Vagina (tissue), 2 donors: ENCODE measurements around the gene RHOJ. TPM values are rescaled to one million over a fixed set of nuclear protein-coding genes. Genes with fewer than 3 reads are reported as not detected.
A peak's percentile ranks its signal among the peaks of the same experiment; 100 is the strongest.

ENCODE experiments used
- DNase-seq, 2 donors: peaks; one replicate each; pipeline ENCODE4 v3.0.0-alpha.2; 2017; ENCODE audit errors: extremely low spot score in 2 of 2
- H3K27ac ChIP-seq: fragments of 200-600 bp; sonication (generic); one replicate; pipeline ENCODE4 v1.5.1; 2019
- H3K27me3 ChIP-seq: fragments of 200-600 bp; sonication (generic); one replicate; pipeline ENCODE4 v1.5.1; 2019
- H3K36me3 ChIP-seq, 2 donors: fragments of 200-600 bp; sonication (generic); one replicate each; pipeline ENCODE4 v1.5.1; 2017 to 2019
- H3K4me1 ChIP-seq: fragments of 200-600 bp; sonication (generic); one replicate; pipeline ENCODE4 v1.5.1; 2019
- H3K4me3 ChIP-seq, 2 donors: fragments of 200-600 bp; sonication (generic); 1 replicate in 1 of 2; 2 replicates in 1 of 2; pipeline ENCODE4 v1.5.1; 2016 to 2019
- H3K9me3 ChIP-seq: fragments of 200-600 bp; sonication (generic); one replicate; pipeline ENCODE4 v1.5.1; 2019
- POLR2A ChIP-seq, 2 donors: fragments of 450-650 bp; IDR thresholded peaks; one replicate each; pipeline ENCODE4 v1.6.1; 2017; ENCODE audit warnings: antibody characterized with exemption in 2 of 2, mild to moderate bottlenecking in 2 of 2, moderate library complexity in 2 of 2
- POLR2AphosphoS5 ChIP-seq, 2 donors: sonication (generic); formaldehyde crosslinking; IDR thresholded peaks; one replicate each; pipeline ENCODE4 v1.9.0; 2017; ENCODE audit warnings: antibody characterized with exemption in 2 of 2, mild to moderate bottlenecking in 2 of 2, low read depth in 1 of 2; ENCODE audit not compliant: insufficient read depth in 1 of 2
- intact Hi-C: fragments of 100-400 bp; cut with DNase I; formaldehyde crosslinking; loops from one replicate; pipeline ENCODE4 v1.15.1; 2023
- total RNA-seq: library from RNA; depleted of rRNA; stranded (reverse); fragments of >200 nt; gene quantifications from one replicate; pipeline ENCODE4 v1.2.3, GENCODE V29; 2016
- TF ChIP-seq, protein P1 (sequence below), 3 experiments: fragments of 450-650 bp in 2 of 3; fragments of 200-600 bp in 1 of 3; sonication (generic) in 1 of 3; IDR thresholded peaks; one replicate each; pipeline ENCODE4 v1.5.1; 2017 to 2019; ENCODE audit warnings: antibody characterized with exemption in 3 of 3, mild to moderate bottlenecking in 2 of 3, moderate library complexity in 2 of 3

RHOJ gene
- total RNA-seq, 1 donor from 2014 or later = 10.8 TPM

DNA sequence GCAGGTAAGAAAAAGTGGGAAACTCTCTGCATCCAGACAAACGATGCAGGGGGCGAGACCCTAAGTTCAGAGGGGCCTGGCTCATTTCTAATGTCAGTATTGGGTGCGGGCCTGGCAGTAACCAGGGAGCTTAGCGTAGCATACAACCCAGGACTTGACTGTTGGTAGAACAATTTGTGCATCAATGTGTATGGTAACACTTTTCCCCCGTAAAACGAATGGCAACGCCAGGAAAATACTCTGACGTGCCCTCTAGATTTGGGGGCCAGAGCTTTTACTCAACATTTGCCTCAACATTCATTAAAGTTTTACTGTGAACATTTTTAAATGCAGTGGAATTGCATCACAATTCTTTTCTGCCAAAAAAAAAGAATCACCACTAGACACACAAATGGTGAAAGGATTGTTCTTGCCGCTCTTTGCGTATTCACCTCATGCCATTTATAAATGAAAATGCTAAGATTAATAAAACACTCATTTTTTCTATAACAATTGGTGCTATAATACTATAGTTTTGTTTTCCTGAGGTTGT is 867 bp downstream of the RHOJ start:
- Histone ChIP-seq H3K27me3 (no peaks in the 10 kb centered on the region), H3K4me1 (peaks cover 7% of the 10 kb centered on the region), H3K36me3 (no peaks in the 10 kb centered on the region), H3K4me3 (peak overlapping the region; percentile 46 to 51), H3K27ac (peak overlapping the region; percentile 87), H3K9me3 (no peaks in the 10 kb centered on the region)
- no peak for DNase-seq
- TF ChIP-seq POLR2A (IDR thresholded peaks at IDR 0.05) (peak in 1 of 2 donors; percentile 2), POLR2AphosphoS5 (IDR thresholded peaks at IDR 0.05; ENCODE audit: insufficient read depth in 1 of 2, low read depth in 1 of 2) (peak in 1 of 2 donors; percentile 19)
- TF ChIP-seq, protein P1, sequence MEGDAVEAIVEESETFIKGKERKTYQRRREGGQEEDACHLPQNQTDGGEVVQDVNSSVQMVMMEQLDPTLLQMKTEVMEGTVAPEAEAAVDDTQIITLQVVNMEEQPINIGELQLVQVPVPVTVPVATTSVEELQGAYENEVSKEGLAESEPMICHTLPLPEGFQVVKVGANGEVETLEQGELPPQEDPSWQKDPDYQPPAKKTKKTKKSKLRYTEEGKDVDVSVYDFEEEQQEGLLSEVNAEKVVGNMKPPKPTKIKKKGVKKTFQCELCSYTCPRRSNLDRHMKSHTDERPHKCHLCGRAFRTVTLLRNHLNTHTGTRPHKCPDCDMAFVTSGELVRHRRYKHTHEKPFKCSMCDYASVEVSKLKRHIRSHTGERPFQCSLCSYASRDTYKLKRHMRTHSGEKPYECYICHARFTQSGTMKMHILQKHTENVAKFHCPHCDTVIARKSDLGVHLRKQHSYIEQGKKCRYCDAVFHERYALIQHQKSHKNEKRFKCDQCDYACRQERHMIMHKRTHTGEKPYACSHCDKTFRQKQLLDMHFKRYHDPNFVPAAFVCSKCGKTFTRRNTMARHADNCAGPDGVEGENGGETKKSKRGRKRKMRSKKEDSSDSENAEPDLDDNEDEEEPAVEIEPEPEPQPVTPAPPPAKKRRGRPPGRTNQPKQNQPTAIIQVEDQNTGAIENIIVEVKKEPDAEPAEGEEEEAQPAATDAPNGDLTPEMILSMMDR (IDR thresholded peaks at IDR 0.05) = no peak
- intact Hi-C loops = no loop called here

DNA sequence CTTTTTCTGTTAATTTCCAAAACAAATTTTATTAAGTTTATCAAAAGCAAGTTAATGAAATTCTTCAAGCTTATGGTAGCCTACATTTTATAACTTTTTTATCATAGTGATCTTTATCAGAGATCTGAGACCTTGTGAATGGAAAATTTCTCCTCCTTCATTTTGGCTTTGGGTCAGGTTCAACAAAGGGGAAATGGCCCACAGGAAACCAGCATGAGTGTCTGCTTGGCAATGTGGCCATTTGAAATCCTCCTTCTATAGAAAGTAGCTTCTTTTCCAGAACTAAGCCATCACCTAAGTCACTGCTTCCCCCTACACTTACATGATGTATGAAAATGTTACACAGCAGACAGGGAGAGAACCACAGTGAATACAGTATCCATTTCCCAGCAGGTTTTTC is 1.6 kb downstream of the RHOJ start:
- Histone ChIP-seq H3K36me3 (no peaks in the 10 kb centered on the region), H3K4me1 (peaks cover 7% of the 10 kb centered on the region), H3K27me3 (no peaks in the 10 kb centered on the region), H3K27ac (no peak overlapping the region), H3K9me3 (no peaks in the 10 kb centered on the region), H3K4me3 (peak overlapping the region; percentile 46 to 51)
- intact Hi-C loops = no loop called here
- TF ChIP-seq, protein P1 (IDR thresholded peaks at IDR 0.05) = no peak
- TF ChIP-seq POLR2A (IDR thresholded peaks at IDR 0.05) = no peak
- no peak for TF ChIP-seq POLR2AphosphoS5 (IDR thresholded peaks at IDR 0.05; ENCODE audit: insufficient read depth in 1 of 2, low read depth in 1 of 2)
- no peak for DNase-seq

DNA sequence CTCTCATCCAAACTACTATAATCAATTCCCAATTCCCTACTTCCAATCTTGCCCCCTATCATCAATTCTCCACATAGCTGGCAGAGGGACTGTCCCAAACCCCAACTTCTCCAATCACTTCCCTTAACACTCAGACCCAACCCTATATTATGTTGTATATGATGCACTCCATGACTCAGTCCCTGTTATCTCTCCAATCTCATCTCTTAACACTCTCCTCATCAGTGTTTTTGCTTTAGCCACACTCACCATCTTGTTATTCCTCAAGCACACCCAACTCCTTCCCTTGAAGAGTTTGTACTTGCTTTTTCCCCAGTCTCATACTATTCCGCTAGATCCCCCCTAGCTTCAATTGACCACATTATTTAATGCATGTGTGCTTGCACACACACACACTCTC is 4.9 kb downstream of the RHOJ start:
- TF ChIP-seq POLR2AphosphoS5 (IDR thresholded peaks at IDR 0.05; ENCODE audit: insufficient read depth in 1 of 2, low read depth in 1 of 2) (no peak), POLR2A (IDR thresholded peaks at IDR 0.05) (no peak)
- TF ChIP-seq, protein P1 (IDR thresholded peaks at IDR 0.05) = no peak
- H3K9me3 ChIP-seq = no peaks in the 10 kb centered on the region
- H3K27ac ChIP-seq = no peak overlapping the region
- H3K27me3 ChIP-seq = no peaks in the 10 kb centered on the region
- no peak overlapping the region for H3K4me3 ChIP-seq
- intact Hi-C loops = no loop called here
- no peaks in the 10 kb centered on the region for H3K36me3 ChIP-seq
- no peak for DNase-seq
- no peaks in the 10 kb centered on the region for H3K4me1 ChIP-seq

DNA sequence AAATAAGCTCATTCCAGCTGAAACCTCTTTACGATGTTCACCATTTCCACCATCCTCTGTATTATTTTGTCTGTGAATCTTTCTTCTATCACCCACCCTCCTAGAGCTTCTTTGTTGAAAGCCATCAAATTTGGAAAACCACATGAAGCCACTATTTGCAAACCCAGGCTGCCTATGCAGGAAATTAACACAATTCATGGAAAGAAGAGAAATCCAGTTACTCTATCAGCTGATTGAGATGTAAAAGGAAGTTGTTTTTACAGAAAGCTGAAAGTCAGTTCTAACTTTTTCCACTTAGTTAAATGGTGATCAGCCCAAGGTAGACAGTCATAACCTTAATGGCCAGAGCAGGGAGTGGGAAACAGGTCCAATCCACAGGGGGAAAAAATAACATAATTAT is 6.6 kb downstream of the RHOJ start:
- no peak for DNase-seq
- Histone ChIP-seq H3K36me3 (no peaks in the 10 kb centered on the region), H3K27ac (no peak overlapping the region), H3K27me3 (no peaks in the 10 kb centered on the region), H3K4me3 (no peak overlapping the region), H3K9me3 (no peaks in the 10 kb centered on the region), H3K4me1 (peaks cover 6% of the 10 kb centered on the region)
- intact Hi-C loops = no loop called here
- no peak for TF ChIP-seq POLR2A (IDR thresholded peaks at IDR 0.05)
- TF ChIP-seq, protein P1 (IDR thresholded peaks at IDR 0.05) = no peak
- no peak for TF ChIP-seq POLR2AphosphoS5 (IDR thresholded peaks at IDR 0.05; ENCODE audit: insufficient read depth in 1 of 2, low read depth in 1 of 2)

DNA sequence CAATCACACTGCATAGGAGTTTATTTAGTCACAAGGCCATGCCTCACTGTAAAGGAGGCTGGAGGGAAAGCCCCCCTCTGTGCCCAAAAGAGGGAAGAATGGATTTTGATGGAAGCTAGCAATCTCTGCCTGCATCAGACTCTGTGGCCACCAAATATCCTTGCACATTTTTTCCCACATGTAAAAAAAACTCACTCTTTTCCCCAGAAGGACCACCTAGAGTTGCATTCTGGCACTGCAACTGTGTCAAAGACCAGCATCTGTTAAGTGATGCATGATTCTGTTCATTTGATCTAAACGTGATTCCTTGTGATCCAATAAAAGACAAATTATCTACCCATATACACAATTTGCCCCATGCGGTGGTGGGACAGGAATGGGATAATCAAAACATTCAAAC is 8.0 kb downstream of the RHOJ start:
- TF ChIP-seq POLR2AphosphoS5 (IDR thresholded peaks at IDR 0.05; ENCODE audit: insufficient read depth in 1 of 2, low read depth in 1 of 2) (no peak), POLR2A (IDR thresholded peaks at IDR 0.05) (no peak)
- TF ChIP-seq, protein P1 (IDR thresholded peaks at IDR 0.05) = no peak
- Histone ChIP-seq H3K9me3 (no peaks in the 10 kb centered on the region), H3K27me3 (no peaks in the 10 kb centered on the region), H3K36me3 (no peaks in the 10 kb centered on the region), H3K4me3 (no peak overlapping the region), H3K4me1 (peaks cover 6% of the 10 kb centered on the region), H3K27ac (no peak overlapping the region)
- no peak for DNase-seq
- intact Hi-C loops = no loop called here
